Uterus (tissue), 2 donors: ENCODE data around the gene MTMR12.

Source experiments
- POLR2A ChIP-seq, 2 donors: fragments of 450-650 bp; IDR thresholded peaks; one replicate each; pipeline ENCODE4 v1.6.1; 2016; ENCODE audit warnings: antibody characterized with exemption in 2 of 2, mild to moderate bottlenecking in 1 of 2, moderate library complexity in 1 of 2
- TF ChIP-seq, protein P1 (sequence below), 4 experiments: fragments of 200-600 bp in 2 of 4; fragments of 450-650 bp in 2 of 4; sonication (generic) in 2 of 4; IDR thresholded peaks; one replicate each; pipeline ENCODE4 v1.5.1; 2016 to 2019; ENCODE audit warnings: antibody characterized with exemption in 4 of 4, mild to moderate bottlenecking in 2 of 4, moderate library complexity in 1 of 4

DNA sequence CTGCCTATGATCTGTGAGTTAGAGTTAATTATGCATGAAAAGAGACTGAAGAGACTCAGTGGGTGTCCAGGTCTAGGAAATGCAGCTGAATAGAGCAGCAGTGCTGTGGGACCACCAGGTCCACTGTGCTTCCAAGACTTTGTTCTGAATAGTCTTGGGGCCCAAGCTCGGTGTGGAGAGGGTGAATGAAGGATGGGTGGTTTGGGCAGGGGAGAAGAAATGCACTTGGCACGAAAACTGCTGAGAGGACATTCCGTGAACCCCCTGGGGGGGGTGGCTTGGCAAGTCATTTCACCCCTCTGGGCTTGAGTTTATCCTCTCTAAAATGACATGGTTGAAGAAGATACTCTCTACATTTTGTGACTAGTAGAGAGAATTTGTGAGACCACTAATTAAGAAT is 102.6 kb downstream of the MTMR12 start:
- TF ChIP-seq, protein P1, sequence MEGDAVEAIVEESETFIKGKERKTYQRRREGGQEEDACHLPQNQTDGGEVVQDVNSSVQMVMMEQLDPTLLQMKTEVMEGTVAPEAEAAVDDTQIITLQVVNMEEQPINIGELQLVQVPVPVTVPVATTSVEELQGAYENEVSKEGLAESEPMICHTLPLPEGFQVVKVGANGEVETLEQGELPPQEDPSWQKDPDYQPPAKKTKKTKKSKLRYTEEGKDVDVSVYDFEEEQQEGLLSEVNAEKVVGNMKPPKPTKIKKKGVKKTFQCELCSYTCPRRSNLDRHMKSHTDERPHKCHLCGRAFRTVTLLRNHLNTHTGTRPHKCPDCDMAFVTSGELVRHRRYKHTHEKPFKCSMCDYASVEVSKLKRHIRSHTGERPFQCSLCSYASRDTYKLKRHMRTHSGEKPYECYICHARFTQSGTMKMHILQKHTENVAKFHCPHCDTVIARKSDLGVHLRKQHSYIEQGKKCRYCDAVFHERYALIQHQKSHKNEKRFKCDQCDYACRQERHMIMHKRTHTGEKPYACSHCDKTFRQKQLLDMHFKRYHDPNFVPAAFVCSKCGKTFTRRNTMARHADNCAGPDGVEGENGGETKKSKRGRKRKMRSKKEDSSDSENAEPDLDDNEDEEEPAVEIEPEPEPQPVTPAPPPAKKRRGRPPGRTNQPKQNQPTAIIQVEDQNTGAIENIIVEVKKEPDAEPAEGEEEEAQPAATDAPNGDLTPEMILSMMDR (IDR thresholded peaks at IDR 0.05), result no peak
- no peak for TF ChIP-seq POLR2A (IDR thresholded peaks at IDR 0.05)
